A375 (cell line): ENCODE measurements around the gene C8G. TPM values are rescaled to one million over a fixed set of nuclear protein-coding genes. Genes with fewer than 3 reads are reported as not detected.

Experiments
- total RNA-seq: library from RNA; depleted of rRNA; stranded (reverse); fragments of >200 nt; shearing (Covaris generic); gene quantifications from 2 replicates; pipeline ENCODE4 v1.2.3, GENCODE V29; 2014; rRNA removed

Gene C8G
- not detected in 2 replicates for total RNA-seq

GRCh38 chr9:136944519-136945332, at the start of gene C8G, which contains the start of gene FBXW5:
TSS of gene C8G (plus strand) at chr9:136945243. CDS start at chr9:136945321, 78 bp downstream.
TSS of gene FBXW5 (minus strand) at chr9:136944738. CDS start at chr9:136944083, 655 bp downstream.

GRCh38 chr9:136951541-136952320, 6.7 kb downstream of the C8G start, which contains the start of gene LCN12:
TSS of gene LCN12 (plus strand) at chr9:136952273. CDS start at chr9:136952328, 55 bp downstream.

GRCh38 chr9:136977223-136977622, 32.2 kb downstream of the C8G start, which contains the start of gene PTGDS:
TSS of gene PTGDS (plus strand) at chr9:136977504. CDS start at chr9:136977579, 75 bp downstream.

GRCh38 chr9:136982232-136983051, 37.4 kb downstream of the C8G start, which contains the start of gene LCNL1:
TSS of gene LCNL1 (plus strand) at chr9:136982993. CDS start at chr9:136983587, 594 bp downstream.

GRCh38 chr9:136991993-136992818, 47.2 kb downstream of the C8G start, which contains the start of gene PAXX:
TSS of gene PAXX (plus strand) at chr9:136992422. CDS start at chr9:136992444, 22 bp downstream.

Other genes starting within 250 kb of the C8G start
- gene DIPK1B, start 232.7 kb upstream of the C8G start, total RNA-seq: 12.7 and 16.4 TPM in 2 replicates
- gene LCN10, start 202.3 kb upstream of the C8G start, total RNA-seq: 0.15 TPM in 1 of 2 replicates, not detected in the other
- gene LCN6, start 196.7 kb upstream of the C8G start, total RNA-seq: not detected in 2 replicates
- not detected in 2 replicates for gene LCN8, start 187.0 kb upstream of the C8G start, total RNA-seq
- gene LCN15, start 180.7 kb upstream of the C8G start, total RNA-seq: not detected in 2 replicates
- 97.1 and 113 TPM in 2 replicates for gene TMEM141, start 153.9 kb upstream of the C8G start, total RNA-seq
- 0.13 TPM in 1 of 2 replicates, not detected in the other for gene CCDC183, start 148.9 kb upstream of the C8G start, total RNA-seq
- 57.9 and 69.5 TPM in 2 replicates for gene RABL6, start 137.3 kb upstream of the C8G start, total RNA-seq
- gene AJM1, start 102.8 kb upstream of the C8G start, total RNA-seq: 3.0 and 4.7 TPM in 2 replicates
- gene PHPT1, start 95.8 kb upstream of the C8G start, total RNA-seq: 153 and 181 TPM in 2 replicates
- gene MAMDC4, start 92.9 kb upstream of the C8G start, total RNA-seq: 3.6 TPM in 2 replicates
- 542 and 544 TPM in 2 replicates for gene EDF1, start 78.9 kb upstream of the C8G start, total RNA-seq
- gene TRAF2, start 58.7 kb upstream of the C8G start, total RNA-seq: 17.4 and 23.1 TPM in 2 replicates
- gene FBXW5, start 505 bp upstream of the C8G start, total RNA-seq: 108 and 131 TPM in 2 replicates
- gene LCN12, start 7.0 kb downstream of the C8G start, total RNA-seq: 1.1 TPM in 1 of 2 replicates, not detected in the other
- gene PTGDS, start 32.3 kb downstream of the C8G start, total RNA-seq: 1.4 TPM in 1 of 2 replicates, not detected in the other
- gene LCNL1, start 37.8 kb downstream of the C8G start, total RNA-seq: not detected in 2 replicates
- 93.9 and 103 TPM in 2 replicates for gene PAXX, start 47.2 kb downstream of the C8G start, total RNA-seq
- 0.19 TPM in 1 of 2 replicates, not detected in the other for gene CLIC3, start 51.3 kb downstream of the C8G start, total RNA-seq
- 14.3 and 21.6 TPM in 2 replicates for gene ABCA2, start 83.0 kb downstream of the C8G start, total RNA-seq
- gene FUT7, start 86.8 kb downstream of the C8G start, total RNA-seq: not detected in 2 replicates
- 20.1 and 25.3 TPM in 2 replicates for gene NPDC1, start 100.9 kb downstream of the C8G start, total RNA-seq
- not detected in 2 replicates for gene ENTPD2, start 108.8 kb downstream of the C8G start, total RNA-seq
- gene SAPCD2, start 125.3 kb downstream of the C8G start, total RNA-seq: 26.8 and 28.7 TPM in 2 replicates
- 4.7 and 4.8 TPM in 2 replicates for gene UAP1L1, start 132.3 kb downstream of the C8G start, total RNA-seq
- 56.8 and 72.2 TPM in 2 replicates for gene MAN1B1, start 141.7 kb downstream of the C8G start, total RNA-seq
- 111 and 150 TPM in 2 replicates for gene DPP7, start 169.5 kb downstream of the C8G start, total RNA-seq
- not detected in 2 replicates for gene GRIN1, start 193.9 kb downstream of the C8G start, total RNA-seq
- gene LRRC26, start 224.8 kb downstream of the C8G start, total RNA-seq: not detected in 2 replicates
- gene TMEM210, start 226.8 kb downstream of the C8G start, total RNA-seq: not detected in 2 replicates
- 26.1 and 32.6 TPM in 2 replicates for gene ANAPC2, start 243.3 kb downstream of the C8G start, total RNA-seq
- 111 and 115 TPM in 2 replicates for gene SSNA1, start 243.4 kb downstream of the C8G start, total RNA-seq